PC-3 (cell line): Measurements from ENCODE around the gene AJAP1. TPM values are rescaled to one million over a fixed set of nuclear protein-coding genes. Genes with fewer than 3 reads are reported as not detected.

Experiments
- ATAC-seq: fragments of 200-7000 bp; cut with Tn5 transposase; 2 replicates; pipeline ENCODE4 v1.9.1; 2020; ENCODE audit warnings: mild to moderate bottlenecking, moderate library complexity
- BruUV-seq: library from RNA; stranded (reverse); fragments of 400-500 nt; replicated peaks from 2 replicates; lab custom pipeline; 2021; lab: Mats Ljungman, UMichigan
- CTCF ChIA-PET: fragments of 300-600 bp; sonication (Branson Sonifier 250); formaldehyde crosslinking; loops from one replicate; lab custom pipeline; 2022; ENCODE audit warnings: antibody characterized with exemption; lab: Charles Lee
- POLR2A ChIA-PET: fragments of 300-600 bp; sonication (Branson Sonifier 250); formaldehyde crosslinking; loops from one replicate; lab custom pipeline; 2022; ENCODE audit warnings: antibody characterized with exemption; ENCODE audit not compliant: unreplicated experiment; lab: Charles Lee
- DNase-seq: peaks from one replicate; pipeline ENCODE4 v3.0.0-alpha.2; 2015
- H2AFZ ChIP-seq: fragments of 300-600 bp; sonication (generic); 2 replicates; pipeline ENCODE4 v1.6.0; 2016; ENCODE audit warnings: antibody characterized with exemption, low read length
- H3F3A ChIP-seq: fragments of 300-600 bp; sonication (generic); one replicate; pipeline ENCODE4 v1.6.0; 2017; ENCODE audit warnings: antibody characterized with exemption, low read length, control low read depth, mild to moderate bottlenecking; ENCODE audit not compliant: unreplicated experiment
- H3K27ac ChIP-seq: fragments of 300-600 bp; sonication (generic); 2 replicates; pipeline ENCODE4 v1.5.1; 2016; ENCODE audit warnings: mild to moderate bottlenecking, low read length
- H3K27me3 ChIP-seq: fragments of 300-600 bp; sonication (generic); 2 replicates; pipeline ENCODE4 v1.6.1; 2016; ENCODE audit warnings: low read length, mixed read lengths
- H3K36me3 ChIP-seq: fragments of 300-600 bp; sonication (generic); 2 replicates; pipeline ENCODE4 v1.6.1; 2016; ENCODE audit warnings: low read depth, mixed run types, low read length, mixed read lengths
- H3K4me1 ChIP-seq: fragments of 300-600 bp; sonication (generic); 2 replicates; pipeline ENCODE4 v1.5.1; 2016; ENCODE audit warnings: low read length; ENCODE audit not compliant: insufficient read depth
- H3K4me2 ChIP-seq: fragments of 300-600 bp; sonication (generic); 2 replicates; pipeline ENCODE4 v1.6.0; 2016; ENCODE audit warnings: low read length
- H3K4me3 ChIP-seq: fragments of 300-600 bp; sonication (generic); 2 replicates; pipeline ENCODE4 v1.5.1; 2016; ENCODE audit warnings: mild to moderate bottlenecking, low read length, mixed read lengths
- H3K79me2 ChIP-seq: fragments of 300-600 bp; sonication (generic); 2 replicates; pipeline ENCODE4 v1.6.1; 2017; ENCODE audit warnings: low read length, mixed read lengths
- H3K9ac ChIP-seq: fragments of 300-600 bp; sonication (generic); 2 replicates; pipeline ENCODE4 v1.6.0; 2016; ENCODE audit warnings: mild to moderate bottlenecking, low read length
- H3K9me2 ChIP-seq: fragments of 300-600 bp; sonication (generic); replicated peaks from 2 replicates; pipeline ENCODE4 v1.6.1; 2016; ENCODE audit warnings: mixed run types, low read length, mixed read lengths
- H3K9me3 ChIP-seq: fragments of 300-600 bp; sonication (generic); 2 replicates; pipeline ENCODE4 v1.6.1; 2016; ENCODE audit warnings: low read length, mixed read lengths
- H4K20me1 ChIP-seq: fragments of 300-600 bp; sonication (generic); 2 replicates; pipeline ENCODE4 v1.6.1; 2016; ENCODE audit warnings: low read length, mixed read lengths
- CTCF ChIP-seq: fragments of 300-600 bp; sonication (generic); conservative IDR thresholded peaks from 2 replicates; pipeline ENCODE4 v1.5.1; 2017; ENCODE audit warnings: antibody characterized with exemption, low read depth, mild to moderate bottlenecking, low read length
- EZH2 ChIP-seq: fragments of 300-600 bp; sonication (generic); IDR thresholded peaks from one replicate; pipeline ENCODE4 v1.6.1; 2017; ENCODE audit warnings: antibody characterized with exemption, mild to moderate bottlenecking, low read length; ENCODE audit not compliant: unreplicated experiment
- EZH2phosphoT487 ChIP-seq: fragments of 300-600 bp; sonication (generic); IDR thresholded peaks from 2 replicates; pipeline ENCODE4 v1.6.1; 2018; ENCODE audit warnings: mild to moderate bottlenecking, antibody characterized with exemption, low read length, borderline replicate concordance
- intact Hi-C: fragments of 100-400 bp; cut with micrococcal nuclease; formaldehyde crosslinking; loops from 2 replicates; pipeline ENCODE4 v1.9.0; 2023
- total RNA-seq: library from RNA; depleted of rRNA; stranded (reverse); fragments of >200 nt; gene quantifications from 2 replicates; pipeline ENCODE4 v1.2.3, GENCODE V29; 2014

The AJAP1 gene
- total RNA-seq, 1 experiment from 2014 or later, result not detected

GRCh38 chr1:4634793-4635406 lies 19.5 kb upstream of the AJAP1 start:
- DNase-seq, result no peak
- no peak for TF ChIP-seq CTCF
- TF ChIP-seq EZH2, result no peak
- no peak for TF ChIP-seq EZH2phosphoT487
- ChIA-PET POLR2A (no interaction called here), CTCF (no interaction called here)
- Histone ChIP-seq H3K4me2 (no peak overlapping the region), H3K27ac (no peak overlapping the region), H3K27me3 (peaks cover 58% of the 10 kb centered on the region), H3K9me2 (no peaks in the 10 kb centered on the region), H2AFZ (no peak overlapping the region), H3K9ac (no peak overlapping the region), H3K4me3 (no peak overlapping the region), H3K4me1 (no peaks in the 10 kb centered on the region), H3F3A (no peaks in the 10 kb centered on the region), H3K9me3 (no peaks in the 10 kb centered on the region), H3K79me2 (no peaks in the 10 kb centered on the region), H4K20me1 (no peaks in the 10 kb centered on the region), H3K36me3 (no peaks in the 10 kb centered on the region)
- BruUV-seq, result no TSS peak
- intact Hi-C loops, result no loop called here
- ATAC-seq, result no peak

- no TSS peak for BruUV-seq
- Histone ChIP-seq H3K4me3 (no peak overlapping the region), H3K4me2 (no peak overlapping the region), H2AFZ (no peak overlapping the region), H3K9ac (no peak overlapping the region), H3K36me3 (no peaks in the 10 kb centered on the region), H3K4me1 (no peaks in the 10 kb centered on the region), H3K27me3 (peaks cover 70% of the 10 kb centered on the region), H3K9me3 (no peaks in the 10 kb centered on the region), H4K20me1 (no peaks in the 10 kb centered on the region), H3F3A (no peaks in the 10 kb centered on the region), H3K79me2 (no peaks in the 10 kb centered on the region), H3K27ac (no peak overlapping the region), H3K9me2 (no peaks in the 10 kb centered on the region)
- POLR2A ChIA-PET, result no interaction called here
- ATAC-seq (no peak), DNase-seq (no peak)
- TF ChIP-seq CTCF, result no peak
- TF ChIP-seq EZH2, result no peak
- TF ChIP-seq EZH2phosphoT487, result no peak
- CTCF ChIA-PET, result no interaction called here
- intact Hi-C loops, result no loop called here
Observed at GRCh38 chr1:4636186-4636585, 18.2 kb upstream of the AJAP1 start.

- no peak overlapping the region for H3K4me2 ChIP-seq
- no peak overlapping the region for H2AFZ ChIP-seq
- no peak overlapping the region for H3K9ac ChIP-seq
- H3K79me2 ChIP-seq, result no peaks in the 10 kb centered on the region
- H3F3A ChIP-seq, result no peaks in the 10 kb centered on the region
- no peak overlapping the region for H3K4me3 ChIP-seq
- H3K9me3 ChIP-seq, result no peaks in the 10 kb centered on the region
- H3K4me1 ChIP-seq, result no peaks in the 10 kb centered on the region
- DNase-seq (no peak), ATAC-seq (no peak)
- intact Hi-C loops, result no loop called here
- ChIA-PET CTCF (no interaction called here), POLR2A (no interaction called here)
- TF ChIP-seq EZH2phosphoT487 (no peak), CTCF (no peak), EZH2 (no peak)
- H3K9me2 ChIP-seq, result no peaks in the 10 kb centered on the region
- no TSS peak for BruUV-seq
- no peaks in the 10 kb centered on the region for H3K36me3 ChIP-seq
- H3K27ac ChIP-seq, result no peak overlapping the region
- no peaks in the 10 kb centered on the region for H4K20me1 ChIP-seq
- peaks cover 76% of the 10 kb centered on the region for H3K27me3 ChIP-seq
Observed at GRCh38 chr1:4636644-4637380, 17.6 kb upstream of the AJAP1 start.
